HEK293 (cell line): Measurements from ENCODE around the gene TMEM252.

Experiments used
- CTCF ChIA-PET: fragments of 350-600 bp; formaldehyde crosslinking; extraction: SDS; loops from one replicate; lab custom pipeline; 2021; ENCODE audit warnings: antibody characterized with exemption; lab: Yijun Ruan, JAX
- POLR2A ChIA-PET: fragments of 300-600 bp; formaldehyde crosslinking; extraction: SDS; loops from one replicate; lab custom pipeline; 2020; ENCODE audit warnings: antibody characterized with exemption, inconsistent platforms; lab: Yijun Ruan, JAX
- H3K27ac ChIP-seq: fragments of 200-500 bp; sonication (Bioruptor generic); 2 replicates; pipeline ENCODE4 v1.5.1; 2014; ENCODE audit warnings: low read depth, low read length, control low read depth, inconsistent platforms; ENCODE audit errors: extremely low read depth
- H3K36me3 ChIP-seq, 2 experiments: fragments of 200-500 bp in 1 of 2; sonication (Bioruptor generic) in 1 of 2; 1 replicate in 1 of 2; 2 replicates in 1 of 2; pipeline ENCODE4 v1.5.1; 2014 to 2017; ENCODE audit warnings: inconsistent platforms in 2 of 2, low read length in 2 of 2; ENCODE audit not compliant: control insufficient read depth in 2 of 2, insufficient read depth in 1 of 2
- H3K4me1 ChIP-seq: fragments of 200-500 bp; sonication (Bioruptor generic); 2 replicates; pipeline ENCODE4 v1.5.1; 2014; ENCODE audit warnings: mild to moderate bottlenecking, low read length, inconsistent platforms; ENCODE audit not compliant: control insufficient read depth, insufficient read depth
- H3K4me3 ChIP-seq: 2 replicates; pipeline ENCODE4 v1.5.1; 2011; ENCODE audit warnings: low read depth, mild to moderate bottlenecking, control low read depth, low read length, moderate library complexity
- H3K9me3 ChIP-seq: fragments of 200-500 bp; sonication (Bioruptor generic); 2 replicates; pipeline ENCODE4 v1.5.1; 2014; ENCODE audit warnings: low read depth, low read length, inconsistent platforms; ENCODE audit not compliant: control insufficient read depth, insufficient read depth
- GLIS2 ChIP-seq: fragments of 450-650 bp; formaldehyde crosslinking; IDR thresholded peaks from 2 replicates; pipeline ENCODE4 v1.5.1; 2016; ENCODE audit warnings: missing biosample characterization, missing genetic modification characterization
- KLF7 ChIP-seq: fragments of 450-650 bp; formaldehyde crosslinking; IDR thresholded peaks from 2 replicates; pipeline ENCODE4 v1.5.1; 2016; ENCODE audit warnings: missing biosample characterization, missing genetic modification characterization, borderline replicate concordance
- MEIS1 ChIP-seq: sonication (generic); formaldehyde crosslinking; IDR thresholded peaks from 2 replicates; pipeline ENCODE4 v1.8.1; 2022; ENCODE audit warnings: missing genetic modification reagents, mild to moderate bottlenecking, borderline replicate concordance
- REST ChIP-seq: fragments of 450-650 bp; formaldehyde crosslinking; IDR thresholded peaks from 2 replicates; pipeline ENCODE4 v1.5.1; 2016; ENCODE audit warnings: missing biosample characterization, missing genetic modification characterization
- YY1 ChIP-seq: fragments of 450-650 bp; formaldehyde crosslinking; IDR thresholded peaks from 2 replicates; pipeline ENCODE4 v1.5.1; 2018; ENCODE audit warnings: missing biosample characterization, missing genetic modification characterization
- ZBTB20 ChIP-seq: fragments of 450-650 bp; formaldehyde crosslinking; IDR thresholded peaks from 2 replicates; pipeline ENCODE4 v1.5.1; 2016; ENCODE audit warnings: missing biosample characterization, missing genetic modification characterization
- ZFP37 ChIP-seq: fragments of 450-650 bp; formaldehyde crosslinking; IDR thresholded peaks from 2 replicates; pipeline ENCODE4 v1.5.1; 2016; ENCODE audit warnings: missing biosample characterization, missing genetic modification characterization
- ZFP41 ChIP-seq: fragments of 450-650 bp; formaldehyde crosslinking; IDR thresholded peaks from 2 replicates; pipeline ENCODE4 v1.5.1; 2016; ENCODE audit warnings: missing biosample characterization, missing genetic modification characterization, borderline replicate concordance
- ZFP69B ChIP-seq: fragments of 450-650 bp; formaldehyde crosslinking; IDR thresholded peaks from 2 replicates; pipeline ENCODE4 v1.5.1; 2016; ENCODE audit warnings: missing biosample characterization, missing genetic modification characterization
- ZNF146 ChIP-seq: fragments of 450-650 bp; formaldehyde crosslinking; IDR thresholded peaks from 2 replicates; pipeline ENCODE4 v1.5.1; 2016; ENCODE audit warnings: missing biosample characterization, missing genetic modification characterization
- ZNF202 ChIP-seq: fragments of 450-650 bp; formaldehyde crosslinking; IDR thresholded peaks from 2 replicates; pipeline ENCODE4 v1.5.1; 2016; ENCODE audit warnings: missing biosample characterization, missing genetic modification characterization, borderline replicate concordance
- ZNF354C ChIP-seq: fragments of 450-650 bp; formaldehyde crosslinking; IDR thresholded peaks from 2 replicates; pipeline ENCODE4 v1.5.1; 2016; ENCODE audit warnings: missing biosample characterization, missing genetic modification characterization, low read depth, borderline replicate concordance
- ZNF488 ChIP-seq: fragments of 450-650 bp; formaldehyde crosslinking; IDR thresholded peaks from 2 replicates; pipeline ENCODE4 v1.5.1; 2016; ENCODE audit warnings: missing biosample characterization, missing genetic modification characterization
- ZNF510 ChIP-seq: fragments of 450-650 bp; formaldehyde crosslinking; IDR thresholded peaks from 2 replicates; pipeline ENCODE4 v1.5.1; 2018; ENCODE audit warnings: mild to moderate bottlenecking, missing genetic modification characterization, missing biosample characterization; ENCODE audit not compliant: insufficient replicate concordance
- ZNF529 ChIP-seq: fragments of 450-650 bp; formaldehyde crosslinking; IDR thresholded peaks from 2 replicates; pipeline ENCODE4 v1.5.1; 2017; ENCODE audit warnings: missing genetic modification characterization, missing biosample characterization; ENCODE audit not compliant: insufficient replicate concordance
- ZNF571 ChIP-seq: fragments of 450-650 bp; formaldehyde crosslinking; IDR thresholded peaks from 2 replicates; pipeline ENCODE4 v1.5.0; 2017; ENCODE audit warnings: missing biosample characterization, missing genetic modification characterization
- ZNF623 ChIP-seq: fragments of 450-650 bp; formaldehyde crosslinking; IDR thresholded peaks from 2 replicates; pipeline ENCODE4 v1.5.1; 2016; ENCODE audit warnings: missing biosample characterization, missing genetic modification characterization
- ZNF654 ChIP-seq: fragments of 450-650 bp; formaldehyde crosslinking; IDR thresholded peaks from 2 replicates; pipeline ENCODE4 v1.5.1; 2016; ENCODE audit warnings: low read depth, missing biosample characterization, missing genetic modification characterization
- ZNF670 ChIP-seq: fragments of 450-650 bp; formaldehyde crosslinking; IDR thresholded peaks from 2 replicates; pipeline ENCODE4 v1.5.1; 2016; ENCODE audit warnings: missing biosample characterization, missing genetic modification characterization, low read depth
- ZNF677 ChIP-seq: fragments of 450-650 bp; IDR thresholded peaks from 2 replicates; pipeline ENCODE4 v1.5.0; 2018; ENCODE audit warnings: missing biosample characterization, mild to moderate bottlenecking, missing genetic modification characterization, moderate library complexity
- ZNF707 ChIP-seq: fragments of 450-650 bp; formaldehyde crosslinking; IDR thresholded peaks from 2 replicates; pipeline ENCODE4 v1.5.1; 2016; ENCODE audit warnings: missing biosample characterization, missing genetic modification characterization
- ZNF747 ChIP-seq: fragments of 450-650 bp; formaldehyde crosslinking; IDR thresholded peaks from 2 replicates; pipeline ENCODE4 v1.5.1; 2016; ENCODE audit warnings: missing biosample characterization, missing genetic modification characterization
- ZNF76 ChIP-seq: fragments of 450-650 bp; formaldehyde crosslinking; IDR thresholded peaks from 2 replicates; pipeline ENCODE4; 2016; ENCODE audit warnings: low read depth, missing biosample characterization, missing genetic modification characterization, borderline replicate concordance

The TMEM252 gene

GRCh38 chr9:68522131-68522530, 18.6 kb downstream of the TMEM252 start:
- H3K4me3 ChIP-seq, result no peak overlapping the region

GRCh38 chr9:68515326-68516017, 25.2 kb downstream of the TMEM252 start:
- TF ChIP-seq ZNF146 (tag by site-specific recombination) (no peak), ZNF510 (no peak), YY1 (tag by site-specific recombination) (no peak), KLF7 (tag by site-specific recombination) (no peak), ZFP41 (tag by site-specific recombination) (no peak), ZNF747 (tag by site-specific recombination) (no peak), ZNF623 (tag by site-specific recombination) (no peak), ZNF76 (tag by site-specific recombination) (no peak), ZNF670 (tag by site-specific recombination) (no peak), ZNF654 (tag by site-specific recombination) (no peak), ZFP37 (tag by site-specific recombination) (no peak), ZNF529 (tag by site-specific recombination) (no peak)
- POLR2A ChIA-PET, result no interaction called here
- H3K4me3 ChIP-seq, result no peak overlapping the region
- CTCF ChIA-PET, result interaction anchor here (0.7 to 1.2 kb wide), 2 partner anchors 52 to 172 kb away, joined by 3 to 4 read pairs; no protein-coding TSS in a partner anchor
- no peaks in the 10 kb centered on the region for H3K36me3 ChIP-seq
- no peaks in the 10 kb centered on the region for H3K9me3 ChIP-seq
- no peak overlapping the region for H3K27ac ChIP-seq
- H3K4me1 ChIP-seq, result no peaks in the 10 kb centered on the region

More at GRCh38 chr9:68522131-68522530, 18.6 kb downstream of the TMEM252 start:
- ChIA-PET CTCF (interaction anchor here (1.0 kb wide), 1 partner anchor 14 kb away, joined by 5 read pairs; no protein-coding TSS in a partner anchor), POLR2A (no interaction called here)
- TF ChIP-seq ZNF707 (tag by site-specific recombination), result no peak
- TF ChIP-seq MEIS1 (CRISPR knock-in tag), result no peak
- TF ChIP-seq GLIS2 (tag by site-specific recombination), result no peak
- no peak for TF ChIP-seq REST (tag by site-specific recombination)
- TF ChIP-seq ZNF677 (tag by site-specific recombination), result no peak
- TF ChIP-seq ZNF488 (tag by site-specific recombination), result no peak
- no peak for TF ChIP-seq ZBTB20 (tag by site-specific recombination)
- TF ChIP-seq ZFP69B (tag by site-specific recombination), result no peak
- no peak for TF ChIP-seq ZNF571 (tag by site-specific recombination)
- TF ChIP-seq ZNF354C (tag by site-specific recombination), result no peak
- TF ChIP-seq ZNF202 (tag by site-specific recombination), result no peak
- TF ChIP-seq ZFP41 (tag by site-specific recombination), result no peak
- no peaks in the 10 kb centered on the region for H3K36me3 ChIP-seq
- H3K9me3 ChIP-seq, result no peaks in the 10 kb centered on the region
- no peak overlapping the region for H3K27ac ChIP-seq
- no peaks in the 10 kb centered on the region for H3K4me1 ChIP-seq
